ENCODE results near the gene CCT2.
"Not testable (repeated sequence)": the region's sequence is repeated elsewhere in the genome, so short reads cannot be mapped to it uniquely, and the experiment has no call there.

The CCT2 gene

GRCh38 chr12:69604275-69604674, 19.0 kb downstream of the CCT2 start:
- H3K4me2 ChIP-seq (ENCODE audit: low read length, poor library complexity, severe bottlenecking); H3K27ac ChIP-seq (ENCODE audit: low read length, poor library complexity, severe bottlenecking); H2BK12ac ChIP-seq (ENCODE audit: low read length in 2 of 2); H4K8ac ChIP-seq (ENCODE audit: low read length); H2BK5ac ChIP-seq (ENCODE audit: low read depth, low read length, poor library complexity, severe bottlenecking); H2BK120ac ChIP-seq (ENCODE audit: low read depth, low read length); H3K9me3 ChIP-seq (ENCODE audit: control insufficient read depth, low read length); H3K27me3 ChIP-seq (ENCODE audit: control insufficient read depth in 1 of 2, insufficient read depth in 1 of 2, low read length in 2 of 2); H3K4ac ChIP-seq (ENCODE audit: low read depth in 1 of 2, low read length in 2 of 2); H3K23ac ChIP-seq (ENCODE audit: low read length in 2 of 2); H3K79me1 ChIP-seq (replicated peaks; ENCODE audit: low read length, poor library complexity, severe bottlenecking); H4K91ac ChIP-seq (ENCODE audit: low read length); H3K18ac ChIP-seq (ENCODE audit: low read depth in 1 of 2, low read length in 2 of 2); DNase-seq; H2AK5ac ChIP-seq (ENCODE audit: low read length, severe bottlenecking); H3K4me3 ChIP-seq (ENCODE audit: insufficient read depth in 1 of 2, low read depth in 1 of 2, low read length in 2 of 2); H3K14ac ChIP-seq (ENCODE audit: low read length in 2 of 2); H2AFZ ChIP-seq (ENCODE audit: low read depth, low read length); H3K9ac ChIP-seq (ENCODE audit: low read length); H3K4me1 ChIP-seq (ENCODE audit: control insufficient read depth, insufficient read depth, low read depth, low read length); H2BK15ac ChIP-seq (ENCODE audit: low read depth, poor library complexity, severe bottlenecking): not testable (repeated sequence)
- peaks cover 10 to 43% of the 10 kb centered on the region in 2 experiments for H3K36me3 ChIP-seq (ENCODE audit: control insufficient read depth in 1 of 2, insufficient read depth in 2 of 2, low read depth in 1 of 2, low read length in 2 of 2)
- WGBS = 74% methylated on average over 2 of the region's 3 CpGs

GRCh38 chr12:69608114-69608513, 22.9 kb downstream of the CCT2 start:
- Histone ChIP-seq H2BK5ac (ENCODE audit: low read depth, low read length, poor library complexity, severe bottlenecking) (no peak overlapping the region), H3K4me2 (ENCODE audit: low read length, poor library complexity, severe bottlenecking) (no peak overlapping the region), H2BK12ac (ENCODE audit: low read length in 2 of 2) (no peak overlapping the region), H3K79me1 (replicated peaks; ENCODE audit: low read length, poor library complexity, severe bottlenecking) (no peaks in the 10 kb centered on the region), H3K14ac (ENCODE audit: low read length in 2 of 2) (no peak overlapping the region), H3K4me3 (ENCODE audit: insufficient read depth in 1 of 2, low read depth in 1 of 2, low read length in 2 of 2) (no peak overlapping the region), H4K91ac (ENCODE audit: low read length) (no peak overlapping the region), H3K27me3 (ENCODE audit: control insufficient read depth in 1 of 2, insufficient read depth in 1 of 2, low read length in 2 of 2) (no peaks in the 10 kb centered on the region), H3K23ac (ENCODE audit: low read length in 2 of 2) (no peak overlapping the region), H3K9ac (ENCODE audit: low read length) (no peak overlapping the region), H3K18ac (ENCODE audit: low read depth in 1 of 2, low read length in 2 of 2) (no peak overlapping the region), H3K36me3 (ENCODE audit: control insufficient read depth in 1 of 2, insufficient read depth in 2 of 2, low read depth in 1 of 2, low read length in 2 of 2) (peaks cover 0 to 4% of the 10 kb centered on the region in 2 experiments), H3K4me1 (ENCODE audit: control insufficient read depth, insufficient read depth, low read depth, low read length) (no peaks in the 10 kb centered on the region), H2AFZ (ENCODE audit: low read depth, low read length) (no peak overlapping the region), H3K4ac (ENCODE audit: low read depth in 1 of 2, low read length in 2 of 2) (no peak overlapping the region), H2BK120ac (ENCODE audit: low read depth, low read length) (no peak overlapping the region), H4K8ac (ENCODE audit: low read length) (no peak overlapping the region), H3K9me3 (ENCODE audit: control insufficient read depth, low read length) (no peaks in the 10 kb centered on the region), H3K27ac (ENCODE audit: low read length, poor library complexity, severe bottlenecking) (no peak overlapping the region), H2AK5ac (ENCODE audit: low read length, severe bottlenecking) (no peak overlapping the region), H2BK15ac (ENCODE audit: low read depth, poor library complexity, severe bottlenecking) (no peak overlapping the region)
- DNase-seq = no peak
- WGBS = no CpG with 5 or more reads among the region's 2 CpGs

- no peak overlapping the region for H3K4ac ChIP-seq (ENCODE audit: low read depth in 1 of 2, low read length in 2 of 2)
Observed at GRCh38 chr12:69610126-69610525, 24.9 kb downstream of the CCT2 start.

GRCh38 chr12:69610729-69611128, 25.5 kb downstream of the CCT2 start, which contains the start of gene LRRC10:
Gene LRRC10 (minus strand): TSS chr12:69610907. CDS start chr12:69610838, 69 bp downstream.
- Histone ChIP-seq H3K79me1 (replicated peaks; ENCODE audit: low read length, poor library complexity, severe bottlenecking) (no peaks in the 10 kb centered on the region), H3K18ac (ENCODE audit: low read depth in 1 of 2, low read length in 2 of 2) (no peak within 1 kb of the TSS), H4K91ac (ENCODE audit: low read length) (no peak within 1 kb of the TSS), H3K4me3 (ENCODE audit: insufficient read depth in 1 of 2, low read depth in 1 of 2, low read length in 2 of 2) (no peak within 1 kb of the TSS), H3K4me2 (ENCODE audit: low read length, poor library complexity, severe bottlenecking) (no peak within 1 kb of the TSS), H2BK5ac (ENCODE audit: low read depth, low read length, poor library complexity, severe bottlenecking) (no peak within 1 kb of the TSS), H4K8ac (ENCODE audit: low read length) (no peak within 1 kb of the TSS), H3K36me3 (ENCODE audit: control insufficient read depth in 1 of 2, insufficient read depth in 2 of 2, low read depth in 1 of 2, low read length in 2 of 2) (no peaks in the 10 kb centered on the region), H3K9me3 (ENCODE audit: control insufficient read depth, low read length) (no peaks in the 10 kb centered on the region), H3K4ac (ENCODE audit: low read depth in 1 of 2, low read length in 2 of 2) (no peak within 1 kb of the TSS), H2BK15ac (ENCODE audit: low read depth, poor library complexity, severe bottlenecking) (no peak within 1 kb of the TSS), H3K27ac (ENCODE audit: low read length, poor library complexity, severe bottlenecking) (no peak within 1 kb of the TSS), H3K14ac (ENCODE audit: low read length in 2 of 2) (no peak within 1 kb of the TSS), H3K23ac (ENCODE audit: low read length in 2 of 2) (no peak within 1 kb of the TSS), H2AFZ (ENCODE audit: low read depth, low read length) (no peak within 1 kb of the TSS), H3K27me3 (ENCODE audit: control insufficient read depth in 1 of 2, insufficient read depth in 1 of 2, low read length in 2 of 2) (no peaks in the 10 kb centered on the region), H2BK12ac (ENCODE audit: low read length in 2 of 2) (no peak within 1 kb of the TSS), H3K4me1 (ENCODE audit: control insufficient read depth, insufficient read depth, low read depth, low read length) (no peaks in the 10 kb centered on the region), H2BK120ac (ENCODE audit: low read depth, low read length) (no peak within 1 kb of the TSS), H2AK5ac (ENCODE audit: low read length, severe bottlenecking) (no peak within 1 kb of the TSS), H3K9ac (ENCODE audit: low read length) (no peak within 1 kb of the TSS)
- DNase-seq = no peak
- WGBS = 90% methylated on average over 11 of the region's 11 CpGs

More at GRCh38 chr12:69610126-69610525, 24.9 kb downstream of the CCT2 start:
- no peak for DNase-seq
- H3K23ac ChIP-seq (ENCODE audit: low read length in 2 of 2) = no peak overlapping the region
- no peak overlapping the region for H3K9ac ChIP-seq (ENCODE audit: low read length)
- no peaks in the 10 kb centered on the region for H3K27me3 ChIP-seq (ENCODE audit: control insufficient read depth in 1 of 2, insufficient read depth in 1 of 2, low read length in 2 of 2)
- H3K4me1 ChIP-seq (ENCODE audit: control insufficient read depth, insufficient read depth, low read depth, low read length) = no peaks in the 10 kb centered on the region
- no peak overlapping the region for H2AK5ac ChIP-seq (ENCODE audit: low read length, severe bottlenecking)
- WGBS = 93% methylated on average over 15 of the region's 15 CpGs
- no peaks in the 10 kb centered on the region for H3K36me3 ChIP-seq (ENCODE audit: control insufficient read depth in 1 of 2, insufficient read depth in 2 of 2, low read depth in 1 of 2, low read length in 2 of 2)
- H3K9me3 ChIP-seq (ENCODE audit: control insufficient read depth, low read length) = no peaks in the 10 kb centered on the region
- no peak overlapping the region for H2BK15ac ChIP-seq (ENCODE audit: low read depth, poor library complexity, severe bottlenecking)
- H2AFZ ChIP-seq (ENCODE audit: low read depth, low read length) = no peak overlapping the region
- H3K27ac ChIP-seq (ENCODE audit: low read length, poor library complexity, severe bottlenecking) = no peak overlapping the region
- H2BK12ac ChIP-seq (ENCODE audit: low read length in 2 of 2) = no peak overlapping the region
- H3K79me1 ChIP-seq (replicated peaks; ENCODE audit: low read length, poor library complexity, severe bottlenecking) = no peaks in the 10 kb centered on the region
- H4K8ac ChIP-seq (ENCODE audit: low read length) = no peak overlapping the region
- H3K18ac ChIP-seq (ENCODE audit: low read depth in 1 of 2, low read length in 2 of 2) = no peak overlapping the region
- no peak overlapping the region for H3K4me3 ChIP-seq (ENCODE audit: insufficient read depth in 1 of 2, low read depth in 1 of 2, low read length in 2 of 2)
- no peak overlapping the region for H3K4me2 ChIP-seq (ENCODE audit: low read length, poor library complexity, severe bottlenecking)
- no peak overlapping the region for H3K14ac ChIP-seq (ENCODE audit: low read length in 2 of 2)
- no peak overlapping the region for H4K91ac ChIP-seq (ENCODE audit: low read length)
- no peak overlapping the region for H2BK120ac ChIP-seq (ENCODE audit: low read depth, low read length)
- H2BK5ac ChIP-seq (ENCODE audit: low read depth, low read length, poor library complexity, severe bottlenecking) = no peak overlapping the region
